HEK293 (cell line): ENCODE measurements around the gene MYO3A.
A peak's percentile ranks its signal among the peaks of the same experiment; 100 is the strongest.

Experiments used
- GLI4 ChIP-seq: fragments of 450-650 bp; formaldehyde crosslinking; IDR thresholded peaks from 2 replicates; pipeline ENCODE4 v1.5.1; 2016; ENCODE audit warnings: missing biosample characterization, missing genetic modification characterization
- KLF16 ChIP-seq: fragments of 450-650 bp; formaldehyde crosslinking; IDR thresholded peaks from 2 replicates; pipeline ENCODE4 v1.5.1; 2017; ENCODE audit warnings: missing biosample characterization, missing genetic modification characterization
- KLF9 ChIP-seq: fragments of 450-650 bp; formaldehyde crosslinking; IDR thresholded peaks from 2 replicates; pipeline ENCODE4 v1.5.1; 2016; ENCODE audit warnings: missing biosample characterization, missing genetic modification characterization, low read depth
- SALL2 ChIP-seq: fragments of 450-650 bp; formaldehyde crosslinking; IDR thresholded peaks from 2 replicates; pipeline ENCODE4 v1.5.0; 2017; ENCODE audit warnings: missing biosample characterization, mild to moderate bottlenecking, missing genetic modification characterization, borderline replicate concordance
- TSHZ1 ChIP-seq: fragments of 450-650 bp; formaldehyde crosslinking; IDR thresholded peaks from 2 replicates; pipeline ENCODE4 v1.5.1; 2016; ENCODE audit warnings: missing biosample characterization, missing genetic modification characterization, borderline replicate concordance
- YY1 ChIP-seq: fragments of 450-650 bp; formaldehyde crosslinking; IDR thresholded peaks from 2 replicates; pipeline ENCODE4 v1.5.1; 2018; ENCODE audit warnings: missing biosample characterization, missing genetic modification characterization
- ZBTB1 ChIP-seq: fragments of 450-650 bp; formaldehyde crosslinking; IDR thresholded peaks from 2 replicates; pipeline ENCODE4 v1.5.1; 2016; ENCODE audit warnings: missing biosample characterization, missing genetic modification characterization
- ZBTB17 ChIP-seq: fragments of 450-650 bp; formaldehyde crosslinking; IDR thresholded peaks from 2 replicates; pipeline ENCODE4 v1.5.1; 2016; ENCODE audit warnings: missing biosample characterization, missing genetic modification characterization
- ZNF174 ChIP-seq: fragments of 450-650 bp; formaldehyde crosslinking; IDR thresholded peaks from 2 replicates; pipeline ENCODE4 v1.5.0; 2017; ENCODE audit warnings: missing biosample characterization, mild to moderate bottlenecking, missing genetic modification characterization
- ZNF211 ChIP-seq: fragments of 450-650 bp; formaldehyde crosslinking; IDR thresholded peaks from 2 replicates; pipeline ENCODE4 v1.5.1; 2016; ENCODE audit warnings: low read depth, missing biosample characterization, missing genetic modification characterization
- ZNF302 ChIP-seq: fragments of 450-650 bp; formaldehyde crosslinking; IDR thresholded peaks from 2 replicates; pipeline ENCODE4 v1.5.1; 2016; ENCODE audit warnings: missing biosample characterization, missing genetic modification characterization, low read depth
- ZNF37A ChIP-seq: fragments of 450-650 bp; IDR thresholded peaks from 2 replicates; pipeline ENCODE4 v1.5.1; 2018; ENCODE audit warnings: missing biosample characterization, missing genetic modification characterization
- ZNF394 ChIP-seq: fragments of 450-650 bp; formaldehyde crosslinking; IDR thresholded peaks from 2 replicates; pipeline ENCODE4 v1.5.1; 2016; ENCODE audit warnings: missing biosample characterization, missing genetic modification characterization, mild to moderate bottlenecking, moderate library complexity, borderline replicate concordance
- ZNF398 ChIP-seq: fragments of 450-650 bp; formaldehyde crosslinking; IDR thresholded peaks from 2 replicates; pipeline ENCODE4 v1.5.1; 2017; ENCODE audit warnings: missing biosample characterization, missing genetic modification characterization
- ZNF433 ChIP-seq: fragments of 450-650 bp; formaldehyde crosslinking; IDR thresholded peaks from 2 replicates; pipeline ENCODE4 v1.5.1; 2016; ENCODE audit warnings: missing biosample characterization, missing genetic modification characterization, low read depth
- ZNF501 ChIP-seq: fragments of 450-650 bp; formaldehyde crosslinking; IDR thresholded peaks from 2 replicates; pipeline ENCODE4 v1.5.1; 2016; ENCODE audit warnings: missing biosample characterization, missing genetic modification characterization
- ZNF561 ChIP-seq: fragments of 450-650 bp; IDR thresholded peaks from 2 replicates; pipeline ENCODE4 v1.5.1; 2018; ENCODE audit warnings: missing biosample characterization, missing genetic modification characterization, borderline replicate concordance
- ZNF580 ChIP-seq: fragments of 450-650 bp; formaldehyde crosslinking; IDR thresholded peaks from 2 replicates; pipeline ENCODE4 v1.5.1; 2016; ENCODE audit warnings: missing biosample characterization, missing genetic modification characterization
- ZNF792 ChIP-seq: fragments of 450-650 bp; formaldehyde crosslinking; IDR thresholded peaks from 2 replicates; pipeline ENCODE4 v1.5.1; 2016; ENCODE audit warnings: missing biosample characterization, missing genetic modification characterization
- TF ChIP-seq, protein P1 (sequence below): fragments of 450-650 bp; formaldehyde crosslinking; IDR thresholded peaks from 2 replicates; pipeline ENCODE4 v1.5.1; 2016; ENCODE audit warnings: missing biosample characterization, missing genetic modification characterization, borderline replicate concordance

Gene MYO3A

GRCh38 chr10:26215935-26216584, 282.0 kb downstream of the MYO3A start (continued):
- 0 out of 2 replicates have a peak, but pooled peaks have one; percentile 29 for TF ChIP-seq ZNF792 (tag by site-specific recombination)
- no peak for TF ChIP-seq YY1 (tag by site-specific recombination)
- TF ChIP-seq ZNF561 (tag by site-specific recombination) = peak; percentile 22; the same call in 1 of the 2 replicates
- no peak for TF ChIP-seq ZBTB1 (tag by site-specific recombination)
- TF ChIP-seq TSHZ1 (tag by site-specific recombination) = no peak
- TF ChIP-seq ZNF398 = peak; percentile 48; the same call in 1 of the 2 replicates
- no peak for TF ChIP-seq ZNF433
- TF ChIP-seq, protein P1, sequence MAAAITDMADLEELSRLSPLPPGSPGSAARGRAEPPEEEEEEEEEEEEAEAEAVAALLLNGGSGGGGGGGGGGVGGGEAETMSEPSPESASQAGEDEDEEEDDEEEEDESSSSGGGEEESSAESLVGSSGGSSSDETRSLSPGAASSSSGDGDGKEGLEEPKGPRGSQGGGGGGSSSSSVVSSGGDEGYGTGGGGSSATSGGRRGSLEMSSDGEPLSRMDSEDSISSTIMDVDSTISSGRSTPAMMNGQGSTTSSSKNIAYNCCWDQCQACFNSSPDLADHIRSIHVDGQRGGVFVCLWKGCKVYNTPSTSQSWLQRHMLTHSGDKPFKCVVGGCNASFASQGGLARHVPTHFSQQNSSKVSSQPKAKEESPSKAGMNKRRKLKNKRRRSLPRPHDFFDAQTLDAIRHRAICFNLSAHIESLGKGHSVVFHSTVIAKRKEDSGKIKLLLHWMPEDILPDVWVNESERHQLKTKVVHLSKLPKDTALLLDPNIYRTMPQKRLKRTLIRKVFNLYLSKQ (tag by site-specific recombination) = no peak
- no peak for TF ChIP-seq GLI4 (tag by site-specific recombination)
- no peak for TF ChIP-seq ZNF174
- TF ChIP-seq ZNF580 (tag by site-specific recombination) = no peak
- peak; percentile 75; the same call in 1 of the 2 replicates for TF ChIP-seq KLF16
- TF ChIP-seq ZNF394 (tag by site-specific recombination) = no peak
- peak; percentile 41; the same call in 1 of the 2 replicates for TF ChIP-seq ZNF501 (tag by site-specific recombination)
- TF ChIP-seq KLF9 (tag by site-specific recombination) = peak; percentile 61; the same call in 1 of the 2 replicates
- no peak for TF ChIP-seq SALL2 (tag by site-specific recombination)
- peak; percentile 62 for TF ChIP-seq ZBTB17 (tag by site-specific recombination)
- no peak for TF ChIP-seq ZNF302 (tag by site-specific recombination)
- TF ChIP-seq ZNF37A (tag by site-specific recombination) = no peak
- TF ChIP-seq ZNF211 (tag by site-specific recombination) = no peak
